ENCODE data around the gene SNAPC4. TPM values are rescaled to one million over a fixed set of nuclear protein-coding genes. Genes with fewer than 3 reads are reported as not detected.
A peak's percentile ranks its signal among the peaks of the same experiment; 100 is the strongest.

SNAPC4 gene
- polyA plus RNA-seq, 6 donors from 2014 or later: 1.1 to 2.1 (median 1.3) TPM; not detected in 1

- Mint-ChIP-seq H3K36me3 (no peaks in the 10 kb centered on the region), H3K27me3 (no peaks in the 10 kb centered on the region), H3K4me1 (peaks cover 18 to 42% (median 33%) of the 10 kb centered on the region in 3 donors), H3K4me3 (peak overlapping the region; percentile 80 to 94 (median 88)), H3K27ac (peak overlapping the region in 5 of 6 donors; percentile 62 to 94 (median 85)), H3K9me3 (no peaks in the 10 kb centered on the region)
- peak; percentile 19 to 28 for ATAC-seq (ENCODE audit: low read depth in 2 of 2)
- peak; percentile 38 for DNase-seq
Observed at GRCh38 chr9:136399176-136400037, 563 bp downstream of the SNAPC4 start.

- peak overlapping the region in 1 of 6 donors; percentile 33 for H3K27ac Mint-ChIP-seq
Observed at GRCh38 chr9:136398286-136398685, 1.7 kb downstream of the SNAPC4 start.

GRCh38 chr9:136397643-136398042 lies 2.3 kb downstream of the SNAPC4 start:
- Mint-ChIP-seq H3K4me3 (peak overlapping the region in 1 of 8 donors; percentile 94), H3K4me1 (peaks cover 9 to 26% (median 19%) of the 10 kb centered on the region in 3 donors), H3K27ac (no peak overlapping the region), H3K9me3 (no peaks in the 10 kb centered on the region), H3K36me3 (no peaks in the 10 kb centered on the region), H3K27me3 (no peaks in the 10 kb centered on the region)
- ATAC-seq (ENCODE audit: low read depth in 2 of 2): no peak
- DNase-seq: no peak

More at GRCh38 chr9:136398286-136398685, 1.7 kb downstream of the SNAPC4 start:
- no peak for DNase-seq
- Mint-ChIP-seq H3K9me3 (no peaks in the 10 kb centered on the region), H3K27me3 (no peaks in the 10 kb centered on the region), H3K4me3 (peak overlapping the region; percentile 80 to 94 (median 88)), H3K4me1 (peaks cover 9 to 31% (median 21%) of the 10 kb centered on the region in 3 donors), H3K36me3 (no peaks in the 10 kb centered on the region)
- no peak for ATAC-seq (ENCODE audit: low read depth in 2 of 2)

- H3K4me3 Mint-ChIP-seq: no peak overlapping the region
- DNase-seq: no peak
- ATAC-seq (ENCODE audit: low read depth in 2 of 2): no peak
- H3K9me3 Mint-ChIP-seq: no peaks in the 10 kb centered on the region
- no peaks in the 10 kb centered on the region for H3K27me3 Mint-ChIP-seq
- H3K36me3 Mint-ChIP-seq: peaks cover 4 to 11% of the 10 kb centered on the region in 2 donors
- H3K4me1 Mint-ChIP-seq: peaks cover 9 to 15% (median 13%) of the 10 kb centered on the region in 3 donors
- H3K27ac Mint-ChIP-seq: no peak overlapping the region
Observed at GRCh38 chr9:136396219-136396515, 3.8 kb downstream of the SNAPC4 start.

GRCh38 chr9:136395345-136396218 lies 4.4 kb downstream of the SNAPC4 start:
- DNase-seq (no peak), ATAC-seq (ENCODE audit: low read depth in 2 of 2) (no peak)
- peaks cover 9 to 15% (median 13%) of the 10 kb centered on the region in 3 donors for H3K4me1 Mint-ChIP-seq
- no peak overlapping the region for H3K4me3 Mint-ChIP-seq
- no peaks in the 10 kb centered on the region for H3K27me3 Mint-ChIP-seq
- no peak overlapping the region for H3K27ac Mint-ChIP-seq
- no peaks in the 10 kb centered on the region for H3K9me3 Mint-ChIP-seq
- H3K36me3 Mint-ChIP-seq: peaks cover 5 to 12% of the 10 kb centered on the region in 2 donors

- H3K4me1 Mint-ChIP-seq: peaks cover 9 to 15% (median 13%) of the 10 kb centered on the region in 3 donors
- no peak overlapping the region for H3K27ac Mint-ChIP-seq
- no peak for DNase-seq
- H3K9me3 Mint-ChIP-seq: no peaks in the 10 kb centered on the region
- H3K4me3 Mint-ChIP-seq: no peak overlapping the region
- no peak for ATAC-seq (ENCODE audit: low read depth in 2 of 2)
- no peaks in the 10 kb centered on the region for H3K27me3 Mint-ChIP-seq
- peaks cover 5 to 12% of the 10 kb centered on the region in 2 donors for H3K36me3 Mint-ChIP-seq
Observed at GRCh38 chr9:136395020-136395340, 5.0 kb downstream of the SNAPC4 start.

GRCh38 chr9:136394312-136395019 lies 5.5 kb downstream of the SNAPC4 start:
- Mint-ChIP-seq H3K36me3 (peaks cover 9 to 12% of the 10 kb centered on the region in 2 donors), H3K4me3 (no peak overlapping the region), H3K9me3 (no peaks in the 10 kb centered on the region), H3K27ac (no peak overlapping the region), H3K27me3 (no peaks in the 10 kb centered on the region), H3K4me1 (peaks cover 9 to 14% (median 13%) of the 10 kb centered on the region in 3 donors)
- ATAC-seq (ENCODE audit: low read depth in 2 of 2) (no peak), DNase-seq (no peak)

GRCh38 chr9:136393531-136393930 lies 6.4 kb downstream of the SNAPC4 start:
- no peak overlapping the region for H3K27ac Mint-ChIP-seq
- DNase-seq (no peak), ATAC-seq (ENCODE audit: low read depth in 2 of 2) (no peak)
- H3K4me3 Mint-ChIP-seq: no peak overlapping the region
- H3K27me3 Mint-ChIP-seq: no peaks in the 10 kb centered on the region
- H3K36me3 Mint-ChIP-seq: peaks cover 9 to 12% of the 10 kb centered on the region in 2 donors
- H3K4me1 Mint-ChIP-seq: peaks cover under 1 to 5% (median 4%) of the 10 kb centered on the region in 3 donors
- no peaks in the 10 kb centered on the region for H3K9me3 Mint-ChIP-seq

GRCh38 chr9:136392538-136393449 lies 7.2 kb downstream of the SNAPC4 start:
- Mint-ChIP-seq H3K4me3 (no peak overlapping the region), H3K36me3 (peaks cover 9 to 12% of the 10 kb centered on the region in 2 donors), H3K9me3 (no peaks in the 10 kb centered on the region), H3K27me3 (no peaks in the 10 kb centered on the region), H3K27ac (no peak overlapping the region), H3K4me1 (no peaks in the 10 kb centered on the region)
- ATAC-seq (ENCODE audit: low read depth in 2 of 2): no peak
- DNase-seq: no peak

- H3K27ac Mint-ChIP-seq: peak overlapping the region in 1 of 6 donors; percentile 69
Observed at GRCh38 chr9:136391737-136392537, 8.0 kb downstream of the SNAPC4 start.

GRCh38 chr9:136389396-136389795 lies 10.6 kb downstream of the SNAPC4 start:
- Mint-ChIP-seq H3K4me3 (no peak overlapping the region), H3K36me3 (peaks cover 12 to 14% of the 10 kb centered on the region in 2 donors), H3K27ac (no peak overlapping the region), H3K9me3 (no peaks in the 10 kb centered on the region), H3K4me1 (no peaks in the 10 kb centered on the region), H3K27me3 (no peaks in the 10 kb centered on the region)
- no peak for DNase-seq
- ATAC-seq (ENCODE audit: low read depth in 2 of 2): no peak

More at GRCh38 chr9:136391737-136392537, 8.0 kb downstream of the SNAPC4 start:
- no peaks in the 10 kb centered on the region for H3K27me3 Mint-ChIP-seq
- no peaks in the 10 kb centered on the region for H3K4me1 Mint-ChIP-seq
- no peak overlapping the region for H3K4me3 Mint-ChIP-seq
- DNase-seq (no peak), ATAC-seq (ENCODE audit: low read depth in 2 of 2) (no peak)
- H3K9me3 Mint-ChIP-seq: no peaks in the 10 kb centered on the region
- H3K36me3 Mint-ChIP-seq: peaks cover 9 to 12% of the 10 kb centered on the region in 2 donors

- Mint-ChIP-seq H3K27ac (no peak overlapping the region), H3K9me3 (no peaks in the 10 kb centered on the region), H3K4me3 (no peak overlapping the region), H3K36me3 (peaks cover 12 to 15% of the 10 kb centered on the region in 2 donors), H3K27me3 (no peaks in the 10 kb centered on the region), H3K4me1 (no peaks in the 10 kb centered on the region)
- ATAC-seq (ENCODE audit: low read depth in 2 of 2) (no peak), DNase-seq (no peak)
Observed at GRCh38 chr9:136387217-136387616, 12.8 kb downstream of the SNAPC4 start.
